Measurements from ENCODE around the gene TRPC4.

GRCh38 chr13:37899753-37900152 is 30.2 kb upstream of the TRPC4 start:
- no peak for TF ChIP-seq CTCF (conservative IDR thresholded peaks at IDR 0.05; ENCODE audit: low read length)
- TF ChIP-seq EZH2phosphoT487 (IDR thresholded peaks at IDR 0.05; ENCODE audit: borderline replicate concordance) = no peak
